CD4-positive, alpha-beta T cell (primary cell): ENCODE results near the gene SLC24A3. TPM values are rescaled to one million over a fixed set of nuclear protein-coding genes. Genes with fewer than 3 reads are reported as not detected.

Experiments used
- ATAC-seq: fragments of 200-7000 bp; cut with Tn5 transposase; one replicate; pipeline ENCODE4 v1.10.0; 2022; ENCODE audit warnings: mild to moderate bottlenecking; ENCODE audit not compliant: poor library complexity
- CTCF ChIA-PET: fragments of 350-600 bp; sonication (Branson Sonifier 250); formaldehyde crosslinking; loops from one replicate; lab custom pipeline; 2021; ENCODE audit warnings: antibody characterized with exemption, inconsistent platforms; lab: Charles Lee
- POLR2A ChIA-PET: fragments of 350-600 bp; sonication (Branson Sonifier 250); formaldehyde crosslinking; loops from one replicate; lab custom pipeline; 2021; ENCODE audit warnings: antibody characterized with exemption, inconsistent platforms; lab: Charles Lee
- DNase-seq, 14 experiments: peaks; one replicate each; pipeline ENCODE4 v3.0.0-alpha.2; 2013 to 2020; ENCODE audit warnings: mixed read lengths in 2 of 14
- H3K27ac ChIP-seq, 2 donors: one replicate each; pipeline versions ENCODE4 v1.5.1 to v1.7.0; 2013; ENCODE audit warnings: low read length in 2 of 2, low read depth in 1 of 2, mild to moderate bottlenecking in 1 of 2
- H3K27me3 ChIP-seq, 2 experiments: 1 replicate in 1 of 2; 2 replicates in 1 of 2; pipeline versions ENCODE4 v1.6.1 to v1.7.0; 2013; ENCODE audit warnings: low read length in 2 of 2, control low read depth in 1 of 2, mild to moderate bottlenecking in 1 of 2, moderate library complexity in 1 of 2; ENCODE audit not compliant: insufficient read depth in 2 of 2, control insufficient read depth in 1 of 2
- H3K36me3 ChIP-seq: one replicate; pipeline ENCODE4 v1.6.1; 2013; ENCODE audit warnings: low read length, control low read depth; ENCODE audit not compliant: insufficient read depth
- H3K4me1 ChIP-seq: one replicate; pipeline ENCODE4 v1.6.1; 2013; ENCODE audit warnings: low read length, control low read depth; ENCODE audit not compliant: insufficient read depth
- H3K4me3 ChIP-seq: one replicate; pipeline ENCODE4 v1.5.1; 2013; ENCODE audit warnings: mild to moderate bottlenecking, low read length, moderate library complexity
- H3K9me3 ChIP-seq, 2 experiments: 1 replicate in 1 of 2; 2 replicates in 1 of 2; pipeline versions ENCODE4 v1.6.1 to v1.7.0; 2013; ENCODE audit warnings: low read length in 2 of 2, mild to moderate bottlenecking in 2 of 2, control low read depth in 1 of 2, moderate library complexity in 1 of 2; ENCODE audit not compliant: control insufficient read depth in 1 of 2, insufficient read depth in 1 of 2
- H3K27ac Mint-ChIP-seq: one replicate; pipeline ENCODE4 v1.8.0; 2020; ENCODE audit warnings: mixed read lengths
- H3K27me3 Mint-ChIP-seq: one replicate; pipeline ENCODE4 v1.8.0; 2021; ENCODE audit warnings: mixed read lengths
- H3K36me3 Mint-ChIP-seq: one replicate; pipeline ENCODE4 v1.8.0; 2021; ENCODE audit warnings: low read depth, mixed read lengths
- H3K4me1 Mint-ChIP-seq: one replicate; pipeline ENCODE4 v1.8.0; 2021; ENCODE audit warnings: low read depth, mixed read lengths
- H3K4me3 Mint-ChIP-seq: one replicate; pipeline ENCODE4 v1.8.0; 2020; ENCODE audit warnings: mild to moderate bottlenecking, mixed read lengths
- H3K9me3 Mint-ChIP-seq: one replicate; pipeline ENCODE4 v1.8.0; 2020; ENCODE audit warnings: mixed read lengths
- CTCF ChIP-seq: fragments of 200-600 bp; IDR thresholded peaks from one replicate; pipeline ENCODE4 v1.8.0; 2022; ENCODE audit warnings: antibody characterized with exemption, mild to moderate bottlenecking
- intact Hi-C, 2 experiments: fragments of 100-400 bp; cut with DNase I in 1 of 2; cut with micrococcal nuclease in 1 of 2; formaldehyde crosslinking; loops; one replicate each; pipeline versions ENCODE4 v1.15.1 to v1.9.0; 2023 to 2025; cut with DNase I, micrococcal nuclease
- total RNA-seq, 174 experiments: library from RNA in 2 of 174; stranded (reverse) in 2 of 174; gene quantifications; one replicate each; pipeline ENCODE4 v1.2.3 and lab custom pipeline; 2021 to 2026

The SLC24A3 gene
- total RNA-seq, 2 experiments from 2014 or later = not detected

GRCh38 chr20:19397666-19398065 is 185.2 kb downstream of the SLC24A3 start:
- no peak overlapping the region for H3K4me3 Mint-ChIP-seq
- no peaks in the 10 kb centered on the region for H3K4me1 Mint-ChIP-seq
- intact Hi-C loops = no loop called here
- TF ChIP-seq CTCF = no peak
- H3K9me3 Mint-ChIP-seq = peaks cover 22% of the 10 kb centered on the region
- H3K27ac Mint-ChIP-seq = no peak overlapping the region
- CTCF ChIA-PET = no interaction called here
- H3K36me3 Mint-ChIP-seq = no peaks in the 10 kb centered on the region
- Histone ChIP-seq H3K4me1 (no peaks in the 10 kb centered on the region), H3K27ac (no peak overlapping the region), H3K27me3 (no peaks in the 10 kb centered on the region), H3K36me3 (no peaks in the 10 kb centered on the region), H3K9me3 (no peaks in the 10 kb centered on the region), H3K4me3 (no peak overlapping the region)
- no peaks in the 10 kb centered on the region for H3K27me3 Mint-ChIP-seq
- ATAC-seq (no peak), DNase-seq (no peak)
- POLR2A ChIA-PET = no interaction called here

GRCh38 chr20:19401096-19401495 is 188.7 kb downstream of the SLC24A3 start:
- no peak overlapping the region for H3K4me3 Mint-ChIP-seq
- peaks cover 15% of the 10 kb centered on the region for H3K9me3 Mint-ChIP-seq
- ATAC-seq = no peak
- no peaks in the 10 kb centered on the region for H3K4me1 Mint-ChIP-seq
- no peak overlapping the region for H3K27ac ChIP-seq
- POLR2A ChIA-PET = no interaction called here
- intact Hi-C loops = no loop called here
- no peaks in the 10 kb centered on the region for H3K36me3 ChIP-seq
- DNase-seq = no peak
- H3K36me3 Mint-ChIP-seq = no peaks in the 10 kb centered on the region
- CTCF ChIA-PET = no interaction called here
- TF ChIP-seq CTCF = no peak
- H3K27me3 ChIP-seq = no peaks in the 10 kb centered on the region
- no peaks in the 10 kb centered on the region for H3K4me1 ChIP-seq
- no peak overlapping the region for H3K4me3 ChIP-seq
- H3K27ac Mint-ChIP-seq = no peak overlapping the region
- no peaks in the 10 kb centered on the region for H3K27me3 Mint-ChIP-seq
- no peaks in the 10 kb centered on the region for H3K9me3 ChIP-seq

- H3K27me3 Mint-ChIP-seq = no peaks in the 10 kb centered on the region
- Histone ChIP-seq H3K9me3 (no peaks in the 10 kb centered on the region), H3K36me3 (no peaks in the 10 kb centered on the region), H3K27me3 (no peaks in the 10 kb centered on the region), H3K27ac (no peak overlapping the region), H3K4me1 (no peaks in the 10 kb centered on the region), H3K4me3 (no peak overlapping the region)
- intact Hi-C loops = no loop called here
- ATAC-seq (no peak), DNase-seq (no peak)
- no peaks in the 10 kb centered on the region for H3K36me3 Mint-ChIP-seq
- no peak overlapping the region for H3K4me3 Mint-ChIP-seq
- TF ChIP-seq CTCF = no peak
- ChIA-PET CTCF (no interaction called here), POLR2A (no interaction called here)
- peaks cover 15% of the 10 kb centered on the region for H3K9me3 Mint-ChIP-seq
- no peaks in the 10 kb centered on the region for H3K4me1 Mint-ChIP-seq
- no peak overlapping the region for H3K27ac Mint-ChIP-seq
These were observed 191.1 kb downstream of the SLC24A3 start for GRCh38 chr20:19403549-19403948.
